ENCODE data around the gene OR51M1. TPM values are rescaled to one million over a fixed set of nuclear protein-coding genes. Genes with fewer than 3 reads are reported as not detected.
"Not testable (repeated sequence)": the region's sequence is repeated elsewhere in the genome, so short reads cannot be mapped to it uniquely, and the experiment has no call there.

Gene OR51M1
- total RNA-seq, 1 experiment from 2014 or later, result not detected

DNA sequence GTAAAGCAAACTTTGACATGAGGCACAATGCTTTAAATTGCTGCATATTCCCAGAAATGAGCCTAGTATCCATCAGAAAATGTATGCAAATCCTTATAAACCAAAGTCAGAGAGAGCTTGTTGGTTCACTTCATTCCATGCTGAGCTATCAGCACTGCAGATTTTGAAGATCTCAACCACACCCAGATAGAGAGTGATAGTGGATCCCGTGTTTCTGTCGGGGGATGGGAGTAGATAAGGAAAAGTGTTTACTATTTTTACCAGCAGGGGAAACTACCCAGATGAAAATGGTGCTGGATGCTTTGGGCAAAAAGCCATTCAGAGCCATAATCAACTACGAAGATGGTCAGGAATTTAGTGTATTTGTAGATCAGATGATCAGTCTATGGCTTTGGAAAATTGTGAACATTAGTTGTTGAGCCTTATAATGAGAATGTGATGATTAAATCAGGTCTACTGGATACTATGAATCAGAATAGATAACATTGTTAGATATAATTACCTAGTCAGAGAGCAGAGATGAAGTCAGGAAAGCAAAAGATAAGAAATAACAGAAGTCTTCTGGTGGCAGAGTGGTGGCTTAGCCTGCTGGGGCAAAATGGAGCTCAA is 21.5 kb upstream of the OR51M1 start:
- no peaks in the 10 kb centered on the region for H3K9me3 ChIP-seq (ENCODE audit: insufficient read depth, low read depth)
- H2AFZ ChIP-seq, result no peak overlapping the region
- ChIA-PET POLR2A (ENCODE audit: unreplicated experiment) (no interaction called here), CTCF (no interaction called here)
- H3K36me3 ChIP-seq (ENCODE audit: low read depth), result no peaks in the 10 kb centered on the region
- no peaks in the 10 kb centered on the region for H3K4me1 ChIP-seq (replicated peaks; ENCODE audit: insufficient read depth)
- BruUV-seq (replicated peaks), result no TSS peak
- no peak overlapping the region for H3K4me3 ChIP-seq
- H3K27me3 ChIP-seq (ENCODE audit: insufficient read depth, low read depth), result no peaks in the 10 kb centered on the region
- no peaks in the 10 kb centered on the region for H3K79me2 ChIP-seq (ENCODE audit: low read depth)
- H3K27ac ChIP-seq, result no peak overlapping the region
- no peaks in the 10 kb centered on the region for H4K20me1 ChIP-seq (ENCODE audit: insufficient read depth)
- no peaks in the 10 kb centered on the region for H3F3A ChIP-seq (ENCODE audit: insufficient read depth, low read depth)
- H3K9me2 ChIP-seq (ENCODE audit: insufficient read depth), result no peaks in the 10 kb centered on the region
- no peak for DNase-seq
- no peak for TF ChIP-seq EZH2 (IDR thresholded peaks at IDR 0.05; ENCODE audit: low read depth)
- TF ChIP-seq CTCF (conservative IDR thresholded peaks at IDR 0.05), result no peak
- intact Hi-C loops (cut with micrococcal nuclease; ENCODE audit: unreplicated experiment), result no loop called here
- H3K4me2 ChIP-seq, result no peak overlapping the region

DNA sequence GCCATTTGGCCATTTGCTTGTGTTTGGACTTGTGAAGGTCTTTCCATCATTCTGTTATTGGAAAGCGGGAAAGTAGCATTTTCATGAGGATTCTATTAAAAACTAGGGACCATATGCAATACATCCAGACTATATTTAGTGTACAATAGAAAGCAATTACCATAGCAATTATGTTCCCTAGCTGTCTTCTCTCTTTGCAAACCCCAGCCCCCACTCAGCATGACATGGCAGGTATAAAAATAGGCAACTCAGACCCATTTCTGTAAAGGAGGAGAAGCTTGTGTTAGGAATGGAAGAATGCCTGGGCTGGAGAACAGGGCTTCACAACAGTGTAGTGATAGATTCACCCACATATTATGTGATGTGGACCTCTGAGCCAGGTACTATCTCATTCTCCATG is 19.9 kb upstream of the OR51M1 start:
- Histone ChIP-seq H3K4me3 (no peak overlapping the region), H3K4me1 (replicated peaks; ENCODE audit: insufficient read depth) (no peaks in the 10 kb centered on the region), H4K20me1 (ENCODE audit: insufficient read depth) (no peaks in the 10 kb centered on the region), H3K9me2 (ENCODE audit: insufficient read depth) (no peaks in the 10 kb centered on the region), H3K36me3 (ENCODE audit: low read depth) (no peaks in the 10 kb centered on the region), H3K9me3 (ENCODE audit: insufficient read depth, low read depth) (no peaks in the 10 kb centered on the region), H3K4me2 (no peak overlapping the region), H3F3A (ENCODE audit: insufficient read depth, low read depth) (no peaks in the 10 kb centered on the region), H2AFZ (no peak overlapping the region), H3K79me2 (ENCODE audit: low read depth) (no peaks in the 10 kb centered on the region), H3K27me3 (ENCODE audit: insufficient read depth, low read depth) (no peaks in the 10 kb centered on the region), H3K27ac (no peak overlapping the region)
- POLR2A ChIA-PET (ENCODE audit: unreplicated experiment), result no interaction called here
- CTCF ChIA-PET, result no interaction called here
- BruUV-seq (replicated peaks), result no TSS peak
- intact Hi-C loops (cut with micrococcal nuclease; ENCODE audit: unreplicated experiment), result no loop called here
- TF ChIP-seq CTCF (conservative IDR thresholded peaks at IDR 0.05), result no peak
- TF ChIP-seq EZH2 (IDR thresholded peaks at IDR 0.05; ENCODE audit: low read depth), result no peak
- no peak for DNase-seq

GRCh38 chr11:5364214-5364613 is 19.4 kb upstream of the OR51M1 start:
- Histone ChIP-seq H3K4me2 (no peak overlapping the region), H2AFZ (no peak overlapping the region), H3K27ac (no peak overlapping the region), H3K9me3 (ENCODE audit: insufficient read depth, low read depth) (no peaks in the 10 kb centered on the region), H3K27me3 (ENCODE audit: insufficient read depth, low read depth) (no peaks in the 10 kb centered on the region), H3K79me2 (ENCODE audit: low read depth) (no peaks in the 10 kb centered on the region), H3F3A (ENCODE audit: insufficient read depth, low read depth) (no peaks in the 10 kb centered on the region), H3K9me2 (ENCODE audit: insufficient read depth) (no peaks in the 10 kb centered on the region), H4K20me1 (ENCODE audit: insufficient read depth) (no peaks in the 10 kb centered on the region), H3K36me3 (ENCODE audit: low read depth) (no peaks in the 10 kb centered on the region), H3K4me3 (no peak overlapping the region), H3K4me1 (replicated peaks; ENCODE audit: insufficient read depth) (no peaks in the 10 kb centered on the region)
- no peak for DNase-seq
- CTCF ChIA-PET, result no interaction called here
- intact Hi-C loops (cut with micrococcal nuclease; ENCODE audit: unreplicated experiment), result no loop called here
- TF ChIP-seq EZH2 (IDR thresholded peaks at IDR 0.05; ENCODE audit: low read depth), result no peak
- BruUV-seq (replicated peaks), result no TSS peak
- POLR2A ChIA-PET (ENCODE audit: unreplicated experiment), result no interaction called here

GRCh38 chr11:5366365-5366764 is 17.2 kb upstream of the OR51M1 start:
- H3F3A ChIP-seq (ENCODE audit: insufficient read depth, low read depth); H3K4me2 ChIP-seq; H3K27me3 ChIP-seq (ENCODE audit: insufficient read depth, low read depth); H4K20me1 ChIP-seq (ENCODE audit: insufficient read depth); H3K36me3 ChIP-seq (ENCODE audit: low read depth); POLR2A ChIA-PET (ENCODE audit: unreplicated experiment); H2AFZ ChIP-seq; H3K27ac ChIP-seq; H3K79me2 ChIP-seq (ENCODE audit: low read depth); H3K9me3 ChIP-seq (ENCODE audit: insufficient read depth, low read depth); H3K9me2 ChIP-seq (ENCODE audit: insufficient read depth); H3K4me1 ChIP-seq (replicated peaks; ENCODE audit: insufficient read depth); DNase-seq; BruUV-seq (replicated peaks); H3K4me3 ChIP-seq; CTCF ChIA-PET: not testable (repeated sequence)
- intact Hi-C loops (cut with micrococcal nuclease; ENCODE audit: unreplicated experiment), result loop anchor here (5.0 kb wide), 1 partner anchor 739 kb away; no protein-coding TSS in a partner anchor
